Activated B cell treated with CpG ODN at 0.5 μM for 24 hours (primary cell): Measurements from ENCODE around the gene INO80D. TPM values are rescaled to one million over a fixed set of nuclear protein-coding genes. Genes with fewer than 3 reads are reported as not detected.
A peak's percentile ranks its signal among the peaks of the same experiment; 100 is the strongest.

Source experiments
- ATAC-seq: fragments of 200-7000 bp; cut with Tn5 transposase; one replicate; pipeline ENCODE4 v1.10.0; 2021; ENCODE audit warnings: low read depth, mild to moderate bottlenecking, moderate library complexity
- CTCF ChIA-PET: fragments of 350-600 bp; sonication (Branson Sonifier 250); formaldehyde crosslinking; loops from one replicate; lab custom pipeline; 2021; ENCODE audit warnings: antibody characterized with exemption; lab: Charles Lee
- POLR2A ChIA-PET: fragments of 350-600 bp; sonication (Branson Sonifier 250); formaldehyde crosslinking; loops from one replicate; lab custom pipeline; 2021; ENCODE audit warnings: antibody characterized with exemption; lab: Charles Lee
- DNase-seq: peaks from one replicate; pipeline ENCODE4 v3.0.0; 2022
- H3K27ac Mint-ChIP-seq: one replicate; pipeline ENCODE4 v1.8.0; 2020; ENCODE audit warnings: mixed read lengths
- H3K27me3 Mint-ChIP-seq: one replicate; pipeline ENCODE4 v1.8.0; 2021; ENCODE audit warnings: mixed read lengths
- H3K36me3 Mint-ChIP-seq: one replicate; pipeline ENCODE4 v1.8.0; 2021; ENCODE audit warnings: low read depth, mixed read lengths
- H3K4me1 Mint-ChIP-seq: one replicate; pipeline ENCODE4 v1.8.0; 2021; ENCODE audit warnings: mixed read lengths
- H3K4me3 Mint-ChIP-seq: one replicate; pipeline ENCODE4 v1.8.0; 2020; ENCODE audit warnings: mild to moderate bottlenecking, mixed read lengths
- H3K9me3 Mint-ChIP-seq: one replicate; pipeline ENCODE4 v1.8.0; 2020; ENCODE audit warnings: mixed read lengths
- intact Hi-C: fragments of 100-400 bp; cut with micrococcal nuclease; formaldehyde crosslinking; loops from one replicate; pipeline ENCODE4 v1.15.1; 2024
- total RNA-seq: library from RNA; stranded (reverse); gene quantifications from 2 replicates; pipeline ENCODE4 v1.2.3, GENCODE V29; 2022
- TF ChIP-seq, protein P1 (sequence below): fragments of 200-600 bp; IDR thresholded peaks from one replicate; pipeline ENCODE4 v1.8.0; 2022; ENCODE audit warnings: antibody characterized with exemption, mild to moderate bottlenecking

Gene INO80D
- total RNA-seq, 1 donor from 2014 or later = 53.1 TPM

DNA sequence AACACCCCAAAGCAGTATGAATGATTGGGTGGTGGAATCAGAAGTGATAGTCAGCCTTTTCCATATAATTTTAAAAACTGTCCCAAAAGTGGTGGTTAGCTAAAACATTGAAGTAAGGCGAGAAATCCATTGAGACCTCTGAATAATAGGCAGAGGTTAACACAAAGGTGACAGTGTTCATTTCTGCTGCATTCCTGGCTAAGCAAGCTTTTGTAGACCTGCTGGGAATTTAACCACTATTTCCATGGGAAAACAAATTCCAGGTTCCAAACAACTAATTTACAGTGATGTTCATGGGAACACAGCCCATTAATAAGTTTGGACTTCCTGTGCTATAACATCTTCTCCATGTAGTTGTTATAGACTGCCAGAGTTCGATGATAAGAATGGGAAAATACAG is 6.3 kb upstream of the INO80D start:
- Mint-ChIP-seq H3K27me3 (no peaks in the 10 kb centered on the region), H3K9me3 (no peaks in the 10 kb centered on the region), H3K4me1 (peaks cover 2% of the 10 kb centered on the region), H3K27ac (no peak overlapping the region), H3K4me3 (no peak overlapping the region), H3K36me3 (peaks cover 10% of the 10 kb centered on the region)
- DNase-seq (no peak), ATAC-seq (no peak)
- POLR2A ChIA-PET = no interaction called here
- CTCF ChIA-PET = no interaction called here
- TF ChIP-seq, protein P1, sequence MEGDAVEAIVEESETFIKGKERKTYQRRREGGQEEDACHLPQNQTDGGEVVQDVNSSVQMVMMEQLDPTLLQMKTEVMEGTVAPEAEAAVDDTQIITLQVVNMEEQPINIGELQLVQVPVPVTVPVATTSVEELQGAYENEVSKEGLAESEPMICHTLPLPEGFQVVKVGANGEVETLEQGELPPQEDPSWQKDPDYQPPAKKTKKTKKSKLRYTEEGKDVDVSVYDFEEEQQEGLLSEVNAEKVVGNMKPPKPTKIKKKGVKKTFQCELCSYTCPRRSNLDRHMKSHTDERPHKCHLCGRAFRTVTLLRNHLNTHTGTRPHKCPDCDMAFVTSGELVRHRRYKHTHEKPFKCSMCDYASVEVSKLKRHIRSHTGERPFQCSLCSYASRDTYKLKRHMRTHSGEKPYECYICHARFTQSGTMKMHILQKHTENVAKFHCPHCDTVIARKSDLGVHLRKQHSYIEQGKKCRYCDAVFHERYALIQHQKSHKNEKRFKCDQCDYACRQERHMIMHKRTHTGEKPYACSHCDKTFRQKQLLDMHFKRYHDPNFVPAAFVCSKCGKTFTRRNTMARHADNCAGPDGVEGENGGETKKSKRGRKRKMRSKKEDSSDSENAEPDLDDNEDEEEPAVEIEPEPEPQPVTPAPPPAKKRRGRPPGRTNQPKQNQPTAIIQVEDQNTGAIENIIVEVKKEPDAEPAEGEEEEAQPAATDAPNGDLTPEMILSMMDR = no peak
- intact Hi-C loops = no loop called here

DNA sequence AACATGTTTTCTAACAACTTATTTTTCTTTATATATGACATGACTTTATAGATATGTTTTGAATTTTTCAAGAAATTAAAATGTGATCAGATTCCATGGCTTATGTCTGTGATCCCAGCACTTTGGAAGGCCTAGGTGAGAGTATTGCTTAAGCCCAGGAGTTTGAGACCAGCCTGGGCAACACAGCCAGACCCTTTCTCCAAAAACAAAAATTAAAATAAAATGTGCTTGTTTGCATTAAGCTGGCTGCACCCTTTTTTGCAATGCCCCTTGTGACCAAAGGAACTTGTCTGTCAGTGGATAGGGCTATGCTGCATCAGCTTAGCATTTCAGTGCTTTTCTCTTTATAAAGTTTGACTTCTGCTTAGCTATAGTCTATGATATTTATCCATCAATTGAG is 2.3 kb upstream of the INO80D start:
- ChIA-PET POLR2A (interaction anchor here (0.6 kb wide), 1 partner anchor 139 kb away, joined by 7 read pairs; no protein-coding TSS in a partner anchor), CTCF (interaction anchor here (1.1 kb wide), 1 partner anchor 412 kb away, joined by 4 read pairs; no protein-coding TSS in a partner anchor)
- H3K9me3 Mint-ChIP-seq = no peaks in the 10 kb centered on the region

DNA sequence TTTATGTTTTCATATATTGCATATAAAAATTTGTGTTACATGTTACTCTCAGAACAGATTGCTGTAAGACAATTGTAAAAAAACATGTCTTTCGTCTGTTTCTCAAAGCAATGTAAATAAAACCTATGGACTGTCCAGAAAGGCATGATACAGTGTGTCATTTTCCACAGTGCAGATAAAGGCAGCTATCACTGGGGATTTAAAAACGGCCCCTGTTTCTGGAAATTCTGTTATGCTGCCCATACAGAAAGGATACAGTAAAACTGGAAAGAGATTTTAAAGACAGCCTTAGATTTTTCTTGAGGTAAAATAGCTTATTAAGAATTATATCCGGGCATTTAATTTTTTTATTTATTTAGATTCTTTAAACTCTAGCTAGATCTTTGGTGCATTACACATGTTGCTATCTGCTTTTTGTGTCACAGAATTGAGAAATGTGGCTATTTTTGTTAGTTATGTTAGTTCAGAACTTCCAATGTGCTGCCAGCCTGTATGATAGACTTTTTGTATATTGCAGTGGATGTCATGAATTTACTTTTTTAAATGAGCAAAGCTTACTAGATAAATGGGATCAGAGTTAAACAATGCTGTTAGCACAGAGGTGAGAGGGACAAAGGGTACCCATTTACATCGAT is 859 bp upstream of the INO80D start:
- Mint-ChIP-seq H3K4me1 (peaks cover 33% of the 10 kb centered on the region), H3K36me3 (peaks cover 18% of the 10 kb centered on the region), H3K27me3 (no peaks in the 10 kb centered on the region), H3K4me3 (peak overlapping the region; percentile 99), H3K9me3 (no peaks in the 10 kb centered on the region), H3K27ac (peak overlapping the region; percentile 76)
- intact Hi-C loops = loop anchor here (1.0 to 10.0 kb wide), 10 partner anchors 56 to 1624 kb away; partner anchors contain the start of genes CCNYL1, EEF1B2, FASTKD2 and KLF7
- ATAC-seq (no peak), DNase-seq (no peak)
- POLR2A ChIA-PET = interaction anchor here (0.5 to 1.7 kb wide), 13 partner anchors 8 to 1079 kb away, joined by 3 to 25 read pairs (median 4); partner anchors contain the start of genes EEF1B2, KLF7 and NDUFS1
- CTCF ChIA-PET = interaction anchor here (0.9 kb wide), 1 partner anchor 678 kb away, joined by 3 read pairs; the partner anchor contains the start of genes FASTKD2 and MDH1B
- TF ChIP-seq, protein P1 = no peak

More for the DNA sequence above, 2.3 kb upstream of the INO80D start:
- no peak overlapping the region for H3K4me3 Mint-ChIP-seq
- peaks cover 20% of the 10 kb centered on the region for H3K36me3 Mint-ChIP-seq
- H3K27me3 Mint-ChIP-seq = no peaks in the 10 kb centered on the region
- intact Hi-C loops = loop anchor here (5.0 to 10.0 kb wide), 5 partner anchors 184 to 1537 kb away; partner anchors contain the start of genes FASTKD2, KLF7, MDH1B and METTL21A
- TF ChIP-seq, protein P1 = no peak
- ATAC-seq (no peak), DNase-seq (no peak)
- H3K27ac Mint-ChIP-seq = no peak overlapping the region
- peaks cover 25% of the 10 kb centered on the region for H3K4me1 Mint-ChIP-seq

DNA sequence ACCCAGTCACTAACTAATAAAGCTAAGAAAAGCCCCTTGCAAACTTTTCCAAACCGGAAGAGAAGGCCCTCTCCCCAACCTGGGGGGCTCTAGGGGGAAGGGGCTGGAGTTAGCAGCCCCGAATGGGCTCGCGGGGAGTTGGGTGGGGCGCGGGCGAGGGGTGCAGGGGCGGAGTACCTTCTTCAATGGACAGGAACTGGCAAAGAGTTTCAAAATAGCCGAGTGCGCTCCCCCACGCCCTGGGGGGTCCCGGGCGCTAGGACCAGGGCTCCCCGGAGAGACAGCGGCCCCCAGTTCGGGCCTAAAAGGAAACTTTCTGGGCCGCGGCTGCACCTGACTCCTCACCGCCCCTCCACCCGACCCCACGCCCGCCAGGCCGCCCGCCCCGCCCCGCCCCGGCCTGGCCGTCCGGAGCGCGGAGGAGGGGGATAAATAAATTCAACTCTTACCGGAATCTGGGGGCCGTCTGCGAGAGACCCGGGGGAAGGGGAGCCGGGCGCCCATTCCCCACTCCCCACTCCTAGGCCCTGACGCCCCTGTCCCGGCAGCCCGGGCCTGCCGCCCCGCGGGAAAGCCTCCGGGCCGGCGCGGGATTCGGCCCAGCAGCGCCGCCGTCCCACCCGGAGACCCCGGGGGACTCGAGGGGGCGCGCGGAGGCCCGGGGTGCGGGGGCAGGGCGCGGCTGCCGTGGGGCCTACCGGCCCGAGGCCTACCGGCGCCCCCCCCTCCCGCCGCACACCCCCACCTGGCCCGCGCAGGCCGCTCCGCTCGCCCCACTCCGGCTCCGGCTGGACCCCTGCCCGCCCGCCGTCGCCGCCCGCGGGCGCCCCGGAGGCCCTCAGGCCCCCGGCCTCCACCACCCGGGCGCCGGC is 868 bp downstream of the INO80D start:
- ChIA-PET CTCF (interaction anchor here (0.7 kb wide), 1 partner anchor 69 kb away, joined by 3 read pairs; no protein-coding TSS in a partner anchor), POLR2A (interaction anchor here (0.6 to 1.7 kb wide), 13 partner anchors 9 to 1445 kb away, joined by 3 to 25 read pairs (median 3); partner anchors contain the start of genes CREB1, EEF1B2, KLF7 and NDUFS1)
- intact Hi-C loops = loop anchor here (2.0 to 10.0 kb wide), 6 partner anchors 187 to 1540 kb away; partner anchors contain the start of genes CREB1, FASTKD2, KLF7 and MDH1B
- peaks cover 44% of the 10 kb centered on the region for H3K4me1 Mint-ChIP-seq
- DNase-seq = no peak
- H3K27ac Mint-ChIP-seq = peak overlapping the region; percentile 95
- peak; percentile 30 for ATAC-seq
- TF ChIP-seq, protein P1 = no peak
- no peaks in the 10 kb centered on the region for H3K9me3 Mint-ChIP-seq
- peak overlapping the region; percentile 99 for H3K4me3 Mint-ChIP-seq
- peaks cover 18% of the 10 kb centered on the region for H3K36me3 Mint-ChIP-seq
- H3K27me3 Mint-ChIP-seq = no peaks in the 10 kb centered on the region
